Adrenal gland (tissue), 12 donors: ENCODE data around the gene MAL. TPM values are rescaled to one million over a fixed set of nuclear protein-coding genes. Genes with fewer than 3 reads are reported as not detected.

Experiments
- DNase-seq, 7 donors: peaks; one replicate each; pipeline ENCODE4 v3.0.0-alpha.2; 2019 to 2020
- H3K27ac ChIP-seq, 5 donors: fragments of 200-600 bp; sonication (generic) in 4 of 5; 1 replicate in 3 of 5; 2 replicates in 2 of 5; pipeline versions ENCODE4 v1.5.1 to v1.8.0; 2016 to 2020; ENCODE audit warnings: mild to moderate bottlenecking in 1 of 5
- H3K27me3 ChIP-seq: fragments of 200-600 bp; 2 replicates; pipeline ENCODE4 v1.8.0; 2021
- H3K36me3 ChIP-seq, 2 donors: fragments of 200-600 bp; replicated peaks in 1 of 2; 1 replicate in 1 of 2; 2 replicates in 1 of 2; pipeline versions ENCODE4 v1.5.1 to v1.8.0; 2018 to 2022
- H3K4me1 ChIP-seq, 2 donors: fragments of 200-600 bp; replicated peaks in 1 of 2; 1 replicate in 1 of 2; 2 replicates in 1 of 2; pipeline versions ENCODE4 v1.5.1 to v1.8.0; 2018 to 2021
- H3K4me3 ChIP-seq, 4 donors: fragments of 200-600 bp; sonication (generic) in 3 of 4; one replicate each; pipeline ENCODE4 v1.5.1; 2016 to 2018
- H3K9me3 ChIP-seq, 3 donors: fragments of 200-600 bp; sonication (generic) in 1 of 3; replicated peaks in 1 of 3; 1 replicate in 2 of 3; 2 replicates in 1 of 3; pipeline versions ENCODE4 v1.5.1 to v1.8.0; 2016 to 2021
- CTCF ChIP-seq, 6 experiments: fragments of 450-650 bp in 4 of 6; fragments of 200-600 bp in 2 of 6; sonication (generic) in 1 of 6; IDR thresholded peaks; 1 replicate in 5 of 6; 2 replicates in 1 of 6; pipeline versions ENCODE4 v1.5.1 to v1.8.0; 2016 to 2021; ENCODE audit warnings: antibody characterized with exemption in 6 of 6, mild to moderate bottlenecking in 2 of 6, moderate library complexity in 1 of 6
- POLR2A ChIP-seq, 2 donors: fragments of 450-650 bp; IDR thresholded peaks; one replicate each; pipeline ENCODE4 v1.6.1; 2017; ENCODE audit warnings: antibody characterized with exemption in 2 of 2, mild to moderate bottlenecking in 2 of 2, moderate library complexity in 1 of 2
- WGBS, 4 donors: extraction: QIAGEN DNeasy Blood & Tissue Kit in 2 of 4; methylation state at CpG; one replicate each; pipeline versions ENCODE4 v1.1.5 to v1.1.7; 2013 to 2017; 5-methylcytosine and 5-hydroxymethylcytosine counted together
- intact Hi-C, 2 donors: fragments of 100-400 bp; cut with DNase I; formaldehyde crosslinking; loops; one replicate each; pipeline versions ENCODE4 v1.14.1 to v1.15.0; 2022 to 2023
- polyA plus RNA-seq, 3 donors: library from polyadenylated mRNA; stranded (reverse); fragments of 200-250 nt in 2 of 3; fragments of 350-450 nt in 1 of 3; fragmentation: Illumina TruSeq in 1 of 3; extraction: RNeasy Lipid Tissue Mini Kit (QIAGEN cat#74804) in 1 of 3; gene quantifications; one replicate each; pipeline ENCODE4 v1.2.3, GENCODE V29; 2013 to 2014
- total RNA-seq, 9 donors: library from RNA; depleted of rRNA in 4 of 9; stranded (reverse); fragments of >200 nt in 4 of 9; fragments of 120-200 nt in 1 of 9; fragmentation: NEBNext Ultra II Directional in 1 of 9; extraction: Animal tissue kit (Norgen Biotek cat#: 25700) in 1 of 9; gene quantifications; one replicate each; pipeline versions ENCODE4 v1.1.0 to v1.2.4, GENCODE V29; 2013 to 2023
- donor health status: healthy with polysubstance abuse.
- donor health status: Bipolar disorder and iron deficiency.
- donor health status: DM: yes; HTN: yes; CAD: no.
- donor health status: DM: no; HTN: no; CAD: no.
- donor health status: DM: no; HTN: no; CAD: no.
- donor health status: DM: yes; HTN: yes; CAD: no.

Gene MAL
- total and polyA plus RNA-seq, 12 donors = 0.32 to 4.5 (median 0.68) TPM; not detected in 4

- Histone ChIP-seq H3K27me3 (no peaks in the 10 kb centered on the region), H3K27ac (no peak overlapping the region), H3K4me1 (peaks cover 0 to 4% of the 10 kb centered on the region in 2 donors), H3K9me3 (no peaks in the 10 kb centered on the region), H3K4me3 (no peak overlapping the region), H3K36me3 (no peaks in the 10 kb centered on the region)
- intact Hi-C loops = no loop called here
- TF ChIP-seq POLR2A (IDR thresholded peaks at IDR 0.05) (no peak), CTCF (IDR thresholded peaks at IDR 0.05) (no peak)
- WGBS, 4 donors = 70 to 76% (median 73%) methylated on average over 10 of the region's 10 CpGs
- DNase-seq = no peak
Measured at GRCh38 chr2:95041060-95041823, 15.7 kb downstream of the MAL start.

GRCh38 chr2:95041824-95042442 lies 16.4 kb downstream of the MAL start:
- Histone ChIP-seq H3K27me3 (no peaks in the 10 kb centered on the region), H3K4me1 (peaks cover 0 to 4% of the 10 kb centered on the region in 2 donors), H3K9me3 (no peaks in the 10 kb centered on the region), H3K36me3 (no peaks in the 10 kb centered on the region), H3K4me3 (no peak overlapping the region), H3K27ac (no peak overlapping the region)
- DNase-seq = no peak
- 68 to 81% (median 73%) methylated on average over 11 of the region's 11 CpGs for WGBS, 4 donors
- no peak for TF ChIP-seq POLR2A (IDR thresholded peaks at IDR 0.05)
- TF ChIP-seq CTCF (IDR thresholded peaks at IDR 0.05) = no peak
- intact Hi-C loops = no loop called here

- 59 to 70% (median 70%) methylated on average over 5 to 7 of the region's 7 CpGs for WGBS, 4 donors
- peaks cover 0 to 4% of the 10 kb centered on the region in 2 donors for H3K4me1 ChIP-seq
- intact Hi-C loops = no loop called here
- DNase-seq = no peak
- no peaks in the 10 kb centered on the region for H3K27me3 ChIP-seq
- no peak overlapping the region for H3K27ac ChIP-seq
- no peaks in the 10 kb centered on the region for H3K9me3 ChIP-seq
- no peak overlapping the region for H3K4me3 ChIP-seq
- TF ChIP-seq CTCF (IDR thresholded peaks at IDR 0.05) = no peak
- TF ChIP-seq POLR2A (IDR thresholded peaks at IDR 0.05) = no peak
- H3K36me3 ChIP-seq = no peaks in the 10 kb centered on the region
Measured at GRCh38 chr2:95042472-95043271, 17.2 kb downstream of the MAL start.
